HFFc6 (cell line): ENCODE results near the gene PRKACB. TPM values are rescaled to one million over a fixed set of nuclear protein-coding genes. Genes with fewer than 3 reads are reported as not detected.

Experiments used
- DNase-seq: peaks from one replicate; pipeline ENCODE4 v3.0.0-alpha.2; 2018
- H3K27ac Mint-ChIP-seq: 2 replicates; pipeline ENCODE4 v1.8.0; 2020; ENCODE audit warnings: mild to moderate bottlenecking, mixed read lengths
- H3K27me3 Mint-ChIP-seq: 2 replicates; pipeline ENCODE4 v1.8.0; 2021; ENCODE audit warnings: mild to moderate bottlenecking, moderate library complexity, mixed read lengths; ENCODE audit not compliant: insufficient read depth
- H3K36me3 Mint-ChIP-seq: 2 replicates; pipeline ENCODE4 v1.8.0; 2021; ENCODE audit warnings: low read depth, mixed read lengths
- H3K4me1 Mint-ChIP-seq: 2 replicates; pipeline ENCODE4 v1.8.0; 2020; ENCODE audit warnings: low read depth, mixed read lengths
- H3K4me3 Mint-ChIP-seq: 2 replicates; pipeline ENCODE4 v1.8.0; 2020; ENCODE audit warnings: mild to moderate bottlenecking, moderate library complexity, mixed read lengths
- H3K9me3 Mint-ChIP-seq: 2 replicates; pipeline ENCODE4 v1.8.0; 2020; ENCODE audit warnings: mild to moderate bottlenecking, mixed read lengths
- CTCF ChIP-seq: fragments of 200-600 bp; sonication (generic); IDR thresholded peaks from 2 replicates; pipeline ENCODE4 v1.5.0; 2021; ENCODE audit warnings: antibody characterized with exemption, mild to moderate bottlenecking
- total RNA-seq, 6 experiments: library from RNA; stranded (reverse); fragmentation: NEBNext Ultra II Directional; extraction: Animal tissue kit (Norgen Biotek cat#: 25700); gene quantifications; 2 replicates in 1 of 6; 3 replicates in 5 of 6; pipeline ENCODE4 v1.2.3, GENCODE V29; 2021

The PRKACB gene
- total RNA-seq, 6 experiments from 2014 or later = 29.8 to 41.0 (median 36.7) TPM

DNA sequence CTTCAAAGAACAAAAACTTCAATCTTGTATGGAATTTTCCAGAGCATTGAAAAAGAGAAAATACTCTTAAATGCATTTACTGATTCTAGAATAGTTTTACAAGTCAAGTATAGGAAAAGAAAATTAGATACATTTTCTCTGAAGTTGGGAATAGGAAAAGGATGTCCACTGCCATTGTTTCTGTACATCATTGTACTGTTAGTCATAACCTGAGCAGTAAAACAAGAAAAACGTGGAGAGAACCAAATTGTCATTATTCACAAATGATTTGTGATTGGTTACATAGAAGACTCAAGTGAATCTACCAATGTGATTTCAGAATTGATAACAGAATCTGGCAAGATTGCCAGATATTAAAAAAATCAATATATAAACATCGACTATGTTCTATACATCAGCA is 27.4 kb downstream of the PRKACB start:
- Mint-ChIP-seq H3K27me3 (peaks cover 2% of the 10 kb centered on the region; the same call in 1 of the 2 replicates), H3K4me1 (peaks cover 28% of the 10 kb centered on the region), H3K9me3 (no peaks in the 10 kb centered on the region), H3K4me3 (no peak overlapping the region), H3K27ac (no peak overlapping the region), H3K36me3 (no peaks in the 10 kb centered on the region)
- no peak for TF ChIP-seq CTCF
- DNase-seq = no peak

DNA sequence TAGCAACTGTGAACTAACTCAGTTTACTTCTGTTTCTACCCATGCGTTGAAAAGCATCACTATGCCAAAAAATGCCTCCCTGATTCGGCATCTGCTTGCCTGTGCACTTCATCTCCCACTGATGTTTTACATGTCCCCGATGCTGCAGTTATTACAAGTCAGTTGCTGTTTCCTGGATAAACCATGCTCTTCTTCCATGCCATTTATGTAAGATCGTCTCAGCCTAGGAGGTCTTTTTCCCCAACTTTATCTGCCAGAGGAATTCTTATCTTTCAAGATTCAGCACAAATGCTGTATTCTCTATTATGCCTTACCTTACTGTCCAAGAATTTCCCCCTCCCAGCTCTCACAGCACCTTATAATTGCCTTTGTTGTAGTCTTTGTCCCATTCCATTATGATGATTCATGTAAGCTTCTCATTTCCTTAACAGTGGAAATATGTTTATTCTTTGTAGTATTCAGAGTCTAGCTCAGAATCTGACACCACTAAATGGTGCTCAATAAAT is 30.0 kb downstream of the PRKACB start:
- Mint-ChIP-seq H3K4me3 (0 out of 2 replicates have a peak overlapping the region, but pooled peaks have one; percentile 3), H3K27ac (peak overlapping the region; percentile 22), H3K9me3 (no peaks in the 10 kb centered on the region), H3K4me1 (peaks cover 23% of the 10 kb centered on the region), H3K36me3 (no peaks in the 10 kb centered on the region), H3K27me3 (peaks cover 2% of the 10 kb centered on the region; the same call in 1 of the 2 replicates)
- no peak for TF ChIP-seq CTCF
- peak; percentile 44 for DNase-seq

- Mint-ChIP-seq H3K9me3 (no peaks in the 10 kb centered on the region), H3K36me3 (peaks cover 11% of the 10 kb centered on the region), H3K4me3 (no peak overlapping the region), H3K27me3 (no peaks in the 10 kb centered on the region), H3K4me1 (no peaks in the 10 kb centered on the region), H3K27ac (no peak overlapping the region)
- no peak for TF ChIP-seq CTCF
- DNase-seq = no peak
Measured at GRCh38 chr1:84181350-84182005, 37.4 kb downstream of the PRKACB start.

DNA sequence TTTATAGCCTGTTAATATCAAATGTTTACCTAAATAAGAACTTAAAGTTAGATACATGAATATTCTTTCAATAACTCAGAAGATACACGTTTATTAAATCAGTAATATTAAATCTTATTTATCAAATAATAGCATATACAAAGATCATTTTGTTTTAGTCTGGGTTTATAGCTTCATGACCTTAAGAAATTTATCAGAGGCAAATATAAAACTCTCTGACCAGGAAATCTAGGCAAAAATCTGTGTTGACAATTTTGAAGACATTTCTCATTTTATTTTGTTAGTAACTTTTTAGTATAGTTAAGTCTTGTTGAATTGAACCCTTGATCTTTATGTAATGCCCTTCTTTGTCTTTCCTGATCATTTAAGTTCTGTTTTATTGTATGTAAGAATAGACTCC is 46.4 kb downstream of the PRKACB start:
- Mint-ChIP-seq H3K27ac (no peak overlapping the region), H3K4me1 (no peaks in the 10 kb centered on the region), H3K36me3 (peaks cover 49% of the 10 kb centered on the region), H3K27me3 (no peaks in the 10 kb centered on the region), H3K4me3 (no peak overlapping the region), H3K9me3 (peaks cover 21% of the 10 kb centered on the region)
- TF ChIP-seq CTCF = no peak
- no peak for DNase-seq

- TF ChIP-seq CTCF = no peak
- DNase-seq = no peak
- Mint-ChIP-seq H3K4me1 (no peaks in the 10 kb centered on the region), H3K36me3 (peaks cover 44% of the 10 kb centered on the region), H3K9me3 (peaks cover 21% of the 10 kb centered on the region), H3K27ac (no peak overlapping the region), H3K4me3 (no peak overlapping the region), H3K27me3 (no peaks in the 10 kb centered on the region)
Measured at GRCh38 chr1:84192681-84193080, 48.6 kb downstream of the PRKACB start.
